GM12878 (cell line): ENCODE data around the gene OR2AK2. TPM values are rescaled to one million over a fixed set of nuclear protein-coding genes. Genes with fewer than 3 reads are reported as not detected.

Experiments
- ATAC-seq: fragments of 200-7000 bp; cut with Tn5 transposase; 3 replicates; pipeline ENCODE4 v1.9.1; 2020; ENCODE audit warnings: mild to moderate bottlenecking, moderate library complexity
- BruUV-seq: library from RNA; stranded (reverse); fragments of 400-500 nt; replicated peaks from 2 replicates; lab custom pipeline; 2021; lab: Mats Ljungman, UMichigan
- CTCF ChIA-PET: fragments of 300-600 bp; sonication (Branson Sonifier 250); formaldehyde crosslinking; extraction: SDS; loops from one replicate; lab custom pipeline; 2021; ENCODE audit warnings: inconsistent platforms; lab: Yijun Ruan, JAX
- POLR2A ChIA-PET: fragments of 350-600 bp; formaldehyde crosslinking; extraction: SDS; loops from one replicate; lab custom pipeline; 2021; ENCODE audit warnings: inconsistent platforms; lab: Charles Lee
- RAD21 ChIA-PET: fragments of 300-600 bp; sonication (Branson Sonifier 250); formaldehyde crosslinking; loops from one replicate; lab custom pipeline; 2023; ENCODE audit warnings: antibody characterized with exemption; ENCODE audit not compliant: unreplicated experiment; lab: Charles Lee
- SMC1A ChIA-PET: fragments of 300-600 bp; sonication (Branson Sonifier 250); formaldehyde crosslinking; loops from one replicate; lab custom pipeline; 2023; ENCODE audit not compliant: unreplicated experiment, uncharacterized antibody; lab: Charles Lee
- DNase-seq: peaks from one replicate; pipeline ENCODE4 v3.0.0-alpha.2; 2011; ENCODE audit warnings: low read depth, low spot score
- FAIRE-seq: peaks from 3 replicates; lab custom pipeline; 2011; peaks lifted over from hg19 to GRCh38; lab: Jason Lieb, UNC
- H2AFZ ChIP-seq: 2 replicates; pipeline ENCODE4 v1.6.0; 2011; ENCODE audit warnings: low read depth, low read length, control low read depth; ENCODE audit not compliant: control insufficient read depth
- H3K27ac ChIP-seq: 2 replicates; pipeline ENCODE4 v1.5.1; 2011; ENCODE audit warnings: control low read depth; ENCODE audit not compliant: control insufficient read depth, insufficient read depth
- H3K27me3 ChIP-seq, 2 experiments: replicated peaks in 1 of 2; 2 replicates each; pipeline versions ENCODE4 v1.6.0 to v1.6.1; 2011; ENCODE audit warnings: low read length in 1 of 2; ENCODE audit not compliant: control insufficient read depth in 2 of 2, insufficient read depth in 2 of 2
- H3K36me3 ChIP-seq, 2 experiments: 2 replicates each; pipeline ENCODE4 v1.5.1; 2011; ENCODE audit warnings: low read length in 1 of 2; ENCODE audit not compliant: control insufficient read depth in 2 of 2, insufficient read depth in 2 of 2
- H3K4me1 ChIP-seq: 2 replicates; pipeline ENCODE4 v1.6.1; 2011; ENCODE audit warnings: mild to moderate bottlenecking, low read length, moderate library complexity, mixed read lengths; ENCODE audit not compliant: control insufficient read depth, insufficient read depth
- H3K4me2 ChIP-seq: 2 replicates; pipeline ENCODE4 v1.6.0; 2011; ENCODE audit warnings: control low read depth; ENCODE audit not compliant: control insufficient read depth, insufficient read depth
- H3K4me3 ChIP-seq: fragments of 200-600 bp; sonication (generic); 2 replicates; pipeline ENCODE4 v1.5.1; 2016
- H3K79me2 ChIP-seq: 2 replicates; pipeline ENCODE4 v1.6.0; 2011; ENCODE audit warnings: low read length; ENCODE audit not compliant: control insufficient read depth, insufficient read depth
- H3K9ac ChIP-seq: 2 replicates; pipeline ENCODE4 v1.8.0; 2011; ENCODE audit warnings: low read length, control low read depth, mixed read lengths; ENCODE audit not compliant: control insufficient read depth, insufficient read depth
- H3K9me3 ChIP-seq: replicated peaks from 3 replicates; pipeline ENCODE4 v1.5.1; 2011; ENCODE audit warnings: mild to moderate bottlenecking, low read length; ENCODE audit not compliant: control insufficient read depth, insufficient read depth
- H4K20me1 ChIP-seq: 2 replicates; pipeline ENCODE4 v1.6.0; 2011; ENCODE audit not compliant: control insufficient read depth, insufficient read depth
- ASH2L ChIP-seq: fragments of 300-600, 200-600 bp; sonication (generic); IDR thresholded peaks from 2 replicates; pipeline ENCODE4 v1.6.1; 2017; ENCODE audit warnings: low read depth, mild to moderate bottlenecking, borderline replicate concordance
- CHD4 ChIP-seq: fragments of 200-600 bp; sonication (generic); IDR thresholded peaks from 2 replicates; pipeline ENCODE4 v1.6.1; 2016; ENCODE audit warnings: mild to moderate bottlenecking
- CREM ChIP-seq: IDR thresholded peaks from 2 replicates; pipeline ENCODE4 v1.6.1; 2014; ENCODE audit warnings: antibody characterized with exemption, low read depth
- CTCF ChIP-seq, 3 experiments: IDR thresholded peaks in 2 of 3; conservative IDR thresholded peaks in 1 of 3; 2 replicates each; pipeline ENCODE4 v1.5.1; 2011; ENCODE audit warnings: low read depth in 3 of 3, low read length in 3 of 3, mild to moderate bottlenecking in 3 of 3, control low read depth in 2 of 3, moderate library complexity in 2 of 3, inconsistent platforms in 1 of 3, mixed read lengths in 1 of 3; ENCODE audit not compliant: control insufficient read depth in 2 of 3, insufficient read depth in 1 of 3; ENCODE audit errors: extremely low read depth in 1 of 3
- E2F4 ChIP-seq: IDR thresholded peaks from 2 replicates; pipeline ENCODE4 v1.6.1; 2012; ENCODE audit warnings: low read depth, low read length, improper control_type of control experiment
- JUND ChIP-seq: IDR thresholded peaks from 2 replicates; pipeline ENCODE4 v1.6.1; 2012; ENCODE audit warnings: low read depth, mild to moderate bottlenecking, low read length, improper control_type of control experiment, moderate library complexity
- MYC ChIP-seq: IDR thresholded peaks from 2 replicates; pipeline ENCODE4 v1.6.1; 2011; ENCODE audit warnings: mild to moderate bottlenecking, low read length, moderate library complexity, inconsistent platforms; ENCODE audit not compliant: insufficient read depth, insufficient replicate concordance, insufficient read length, severe bottlenecking
- NRF1 ChIP-seq: conservative IDR thresholded peaks from 2 replicates; pipeline ENCODE4 v1.6.1; 2011; ENCODE audit warnings: mild to moderate bottlenecking, low read depth, low read length, improper control_type of control experiment
- RUNX3 ChIP-seq: IDR thresholded peaks from 2 replicates; pipeline ENCODE4 v1.6.1; 2012; ENCODE audit warnings: low read length, inconsistent platforms
- SIX5 ChIP-seq: IDR thresholded peaks from 2 replicates; pipeline ENCODE4 v1.6.1; 2011; ENCODE audit warnings: mild to moderate bottlenecking, low read depth, low read length, moderate library complexity; ENCODE audit not compliant: severe bottlenecking
- TAF1 ChIP-seq: IDR thresholded peaks from 2 replicates; pipeline ENCODE4 v1.6.1; 2011; ENCODE audit warnings: mild to moderate bottlenecking, low read depth, low read length, borderline replicate concordance
- TCF12 ChIP-seq: IDR thresholded peaks from 2 replicates; pipeline ENCODE4 v1.6.1; 2011; ENCODE audit warnings: low read depth, mild to moderate bottlenecking, low read length
- TCF3 ChIP-seq: IDR thresholded peaks from 2 replicates; pipeline ENCODE4 v1.6.1; 2012; ENCODE audit warnings: low read depth, mild to moderate bottlenecking, low read length, borderline replicate concordance; ENCODE audit not compliant: insufficient read depth
- ZNF24 ChIP-seq: fragments of 450-650 bp; IDR thresholded peaks from 2 replicates; pipeline ENCODE4 v1.6.1; 2017; ENCODE audit warnings: antibody characterized with exemption, mild to moderate bottlenecking
- ZNF592 ChIP-seq: fragments of 450-650 bp; IDR thresholded peaks from 2 replicates; pipeline ENCODE4 v1.6.1; 2017; ENCODE audit warnings: mild to moderate bottlenecking, moderate library complexity
- WGBS: methylation state at CpG from one replicate; pipeline ENCODE4 v1.1.6; 2016; ENCODE audit warnings: low lambda C conversion rate; ENCODE audit not compliant: insufficient replicate concordance, insufficient coverage; ENCODE audit errors: missing lambda C conversion rate; 5-methylcytosine and 5-hydroxymethylcytosine counted together
- in situ Hi-C: fragments of 300-500 bp; cut with MboI; formaldehyde crosslinking; loops from 9 replicates; pipeline ENCODE4 v1.14.3; 2018; ENCODE audit warnings: mixed read lengths
- intact Hi-C: fragments of 100-400 bp; cut with micrococcal nuclease; formaldehyde crosslinking; loops from one replicate; pipeline ENCODE4 v1.14.2; 2022; ENCODE audit not compliant: unreplicated experiment
- polyA plus RNA-seq, 11 experiments: library from polyadenylated mRNA; depleted of rRNA in 4 of 11; unstranded in 6 of 11; stranded (reverse) in 5 of 11; fragments of >200 nt; fragmentation: Nextera tagmentation in 4 of 11; fragmentation: Illumina TruSeq in 1 of 11; extraction: Ambion mirVana in 4 of 11; extraction: Trizol in 1 of 11; gene quantifications; 1 replicate in 1 of 11; 2 replicates in 10 of 11; pipeline versions ENCODE4 v1.2.1 to v1.2.3, GENCODE V29; 2011 to 2016; ENCODE audit warnings: inconsistent platforms in 2 of 11, missing spikeins in 2 of 11, low read depth in 1 of 11
- total RNA-seq, 4 experiments: library from RNA; depleted of rRNA in 3 of 4; stranded (reverse); fragments of >200 nt in 3 of 4; fragmentation: Illumina TruSeq in 1 of 4; extraction: Trizol in 1 of 4; gene quantifications; 2 replicates each; pipeline versions ENCODE4 v1.2.1 to v1.2.3, GENCODE V29; 2013 to 2021

The OR2AK2 gene
- total and polyA plus RNA-seq, 10 of the 15 experiments (the other 5 are each of a cell fraction or from before 2014, with no cell fraction given) = 0.11 to 0.13 TPM; not detected in 8

GRCh38 chr1:248009681-248010080 lies 44.6 kb downstream of the OR2AK2 start:
- no peaks in the 10 kb centered on the region for H3K36me3 ChIP-seq
- RAD21 ChIA-PET = no interaction called here
- TF ChIP-seq TCF12 (no peak), JUND (no peak), SIX5 (no peak), MYC (no peak), E2F4 (no peak), ZNF24 (no peak), CTCF (IDR thresholded peaks at IDR 0.05 in 2 of 3, conservative IDR thresholded peaks at IDR 0.05 in 1 of 3; ENCODE audit: control insufficient read depth in 2 of 3, extremely low read depth in 1 of 3, insufficient read depth in 1 of 3, low read depth in 3 of 3, low read length in 3 of 3) (no peak), ZNF592 (no peak), NRF1 (no peak), TAF1 (no peak), ASH2L (no peak), CREM (no peak), TCF3 (no peak), RUNX3 (no peak), CHD4 (no peak)
- TF ChIP-seq, all 136 proteins: peak for 0
- DNase-seq = no peak
- intact Hi-C loops = no loop called here
- Histone ChIP-seq H3K27ac (no peak overlapping the region), H3K79me2 (no peaks in the 10 kb centered on the region), H4K20me1 (no peaks in the 10 kb centered on the region), H3K9ac (no peak overlapping the region), H3K9me3 (no peaks in the 10 kb centered on the region), H2AFZ (no peak overlapping the region), H3K27me3 (no peaks in the 10 kb centered on the region), H3K4me1 (no peaks in the 10 kb centered on the region), H3K4me2 (no peak overlapping the region), H3K4me3 (no peak overlapping the region)
- in situ Hi-C loops = no loop called here
- FAIRE-seq = no peak
- ATAC-seq = no peak
- ChIA-PET CTCF (no interaction called here), POLR2A (no interaction called here), SMC1A (no interaction called here)
- 47% methylated on average over 3 of the region's 3 CpGs for WGBS
- no TSS peak for BruUV-seq
